ENCODE data around the gene ADAMTS14. TPM values are rescaled to one million over a fixed set of nuclear protein-coding genes. Genes with fewer than 3 reads are reported as not detected.
A peak's percentile ranks its signal among the peaks of the same experiment; 100 is the strongest.
"Not testable (repeated sequence)": the region's sequence is repeated elsewhere in the genome, so short reads cannot be mapped to it uniquely, and the experiment has no call there.

ADAMTS14 gene
- total RNA-seq, 3 donors from 2014 or later: 1.8 to 2.1 (median 2.1) TPM

DNA sequence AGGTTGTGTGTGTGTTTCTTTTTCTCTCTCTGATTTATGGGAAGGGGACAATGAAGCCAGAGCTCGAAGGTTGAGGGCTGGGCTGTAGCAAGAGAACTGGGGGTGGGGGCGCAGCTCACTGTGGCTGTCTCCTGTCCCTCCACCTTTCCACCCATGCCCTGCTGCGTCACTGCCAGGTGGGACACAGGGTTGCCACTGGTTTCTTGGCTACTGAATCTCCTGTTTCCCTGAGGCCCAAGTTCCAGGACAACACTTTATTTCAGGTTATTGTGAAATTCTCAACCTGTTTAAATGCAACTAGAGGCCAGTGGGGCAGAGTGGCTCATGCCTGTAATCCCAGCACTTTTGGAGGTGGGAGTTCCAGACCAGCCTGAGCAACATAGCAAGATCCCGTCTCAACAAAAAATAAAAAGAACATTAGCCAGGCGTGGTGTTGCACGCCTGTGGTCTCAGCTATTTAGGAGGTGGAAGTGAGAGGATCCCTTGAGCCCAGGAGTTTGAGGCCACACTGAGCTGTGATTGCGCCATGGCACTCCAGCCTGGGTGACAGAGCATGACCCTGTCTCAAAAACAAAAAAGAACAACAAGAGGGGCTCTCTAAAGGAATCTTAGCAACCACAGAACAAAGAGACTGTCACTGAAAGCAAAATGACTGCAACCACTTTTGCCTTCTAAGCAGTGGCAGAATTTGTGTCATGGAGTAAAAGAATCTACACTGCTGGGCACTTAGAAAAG is 90.3 kb downstream of the ADAMTS14 start:
- no peak for ATAC-seq
- TF ChIP-seq, protein P1, sequence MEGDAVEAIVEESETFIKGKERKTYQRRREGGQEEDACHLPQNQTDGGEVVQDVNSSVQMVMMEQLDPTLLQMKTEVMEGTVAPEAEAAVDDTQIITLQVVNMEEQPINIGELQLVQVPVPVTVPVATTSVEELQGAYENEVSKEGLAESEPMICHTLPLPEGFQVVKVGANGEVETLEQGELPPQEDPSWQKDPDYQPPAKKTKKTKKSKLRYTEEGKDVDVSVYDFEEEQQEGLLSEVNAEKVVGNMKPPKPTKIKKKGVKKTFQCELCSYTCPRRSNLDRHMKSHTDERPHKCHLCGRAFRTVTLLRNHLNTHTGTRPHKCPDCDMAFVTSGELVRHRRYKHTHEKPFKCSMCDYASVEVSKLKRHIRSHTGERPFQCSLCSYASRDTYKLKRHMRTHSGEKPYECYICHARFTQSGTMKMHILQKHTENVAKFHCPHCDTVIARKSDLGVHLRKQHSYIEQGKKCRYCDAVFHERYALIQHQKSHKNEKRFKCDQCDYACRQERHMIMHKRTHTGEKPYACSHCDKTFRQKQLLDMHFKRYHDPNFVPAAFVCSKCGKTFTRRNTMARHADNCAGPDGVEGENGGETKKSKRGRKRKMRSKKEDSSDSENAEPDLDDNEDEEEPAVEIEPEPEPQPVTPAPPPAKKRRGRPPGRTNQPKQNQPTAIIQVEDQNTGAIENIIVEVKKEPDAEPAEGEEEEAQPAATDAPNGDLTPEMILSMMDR (IDR thresholded peaks at IDR 0.05): no peak
- Histone ChIP-seq H3K4me3 (no peak overlapping the region), H3K36me3 (ENCODE audit: low read depth) (no peaks in the 10 kb centered on the region), H3K4me1 (ENCODE audit: low read depth) (peaks cover 4% of the 10 kb centered on the region), H3K9me3 (peaks cover 6% of the 10 kb centered on the region)
- DNase-seq: peak in 1 of 3 donors; percentile 17
- intact Hi-C loops (cut with DNase I, micrococcal nuclease): loop anchor here in 1 of 2 donors (5.0 kb wide), 1 partner anchor 215 kb away; no protein-coding TSS in a partner anchor

DNA sequence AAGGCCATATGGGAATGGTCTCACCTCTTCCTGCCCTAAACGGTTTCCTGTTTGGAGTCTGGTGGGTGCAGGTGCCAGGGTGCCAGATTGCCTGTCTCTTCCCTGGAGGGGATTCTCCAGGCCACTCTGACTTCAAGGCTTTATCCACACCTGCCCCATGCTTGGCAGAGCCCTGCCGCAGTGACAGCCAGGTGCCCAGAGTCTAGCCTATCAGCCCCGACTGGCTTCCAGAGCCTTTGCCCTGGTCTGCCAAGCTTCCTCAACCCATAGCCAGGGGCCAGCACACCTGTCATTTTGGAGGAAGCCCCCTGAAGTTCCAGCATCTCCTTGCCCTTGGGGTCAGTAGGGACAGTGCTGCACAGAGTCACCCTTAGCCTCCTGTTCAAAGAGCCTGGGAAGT is 91.3 kb downstream of the ADAMTS14 start:
- peaks cover 4% of the 10 kb centered on the region for H3K4me1 ChIP-seq (ENCODE audit: low read depth)
- DNase-seq: peak in 2 of 3 donors; percentile 15 to 18
- H3K36me3 ChIP-seq (ENCODE audit: low read depth): no peaks in the 10 kb centered on the region
- no peak overlapping the region for H3K4me3 ChIP-seq
- TF ChIP-seq, protein P1 (IDR thresholded peaks at IDR 0.05): no peak
- peaks cover 6% of the 10 kb centered on the region for H3K9me3 ChIP-seq
- no peak for ATAC-seq
- intact Hi-C loops (cut with DNase I, micrococcal nuclease): loop anchor here in 1 of 2 donors (5.0 kb wide), 1 partner anchor 216 kb away; no protein-coding TSS in a partner anchor

DNA sequence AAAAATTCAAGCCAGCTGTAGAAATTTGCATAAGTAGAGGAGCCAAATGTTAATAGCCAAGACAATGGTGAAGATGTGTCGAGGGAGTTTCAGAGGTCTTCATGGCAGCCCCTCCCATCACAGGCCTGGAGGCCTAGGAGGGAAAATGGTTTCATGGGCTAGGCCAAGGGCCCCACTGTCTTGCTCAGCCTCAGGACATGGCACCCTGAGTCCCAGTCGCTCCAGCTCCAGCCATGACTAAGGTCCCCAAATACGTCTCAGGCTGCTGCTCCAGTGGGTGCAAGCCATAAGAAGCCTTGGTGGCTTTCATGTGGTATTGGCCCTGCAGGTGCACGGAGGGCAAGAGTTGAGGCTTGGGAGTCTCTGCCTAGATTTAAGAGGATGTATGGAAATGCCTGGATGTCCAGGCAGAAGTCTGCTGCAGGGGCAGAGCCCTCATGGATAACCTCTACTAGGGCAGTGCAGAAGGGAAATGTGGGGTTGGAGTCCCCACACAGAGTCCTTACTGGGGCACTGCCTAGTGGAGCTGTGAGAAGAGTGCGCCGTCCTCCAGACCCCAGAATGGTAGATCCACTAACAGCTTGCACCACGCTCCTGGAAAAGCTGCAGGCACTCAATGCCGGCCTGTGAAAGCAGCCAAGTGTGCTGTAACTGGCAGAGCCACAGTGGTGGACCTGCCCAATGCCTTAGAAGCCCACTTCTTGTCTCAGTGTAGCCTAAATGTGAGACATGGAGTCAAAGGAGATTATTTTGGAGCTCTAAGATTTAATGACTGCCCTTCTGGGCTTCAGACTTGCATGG is 93.7 kb downstream of the ADAMTS14 start:
- Histone ChIP-seq H3K4me3 (no peak overlapping the region), H3K9me3 (peaks cover 6% of the 10 kb centered on the region), H3K4me1 (ENCODE audit: low read depth) (no peaks in the 10 kb centered on the region), H3K36me3 (ENCODE audit: low read depth) (no peaks in the 10 kb centered on the region)
- intact Hi-C loops (cut with DNase I, micrococcal nuclease): no loop called here
- TF ChIP-seq, protein P1 (IDR thresholded peaks at IDR 0.05): no peak
- DNase-seq: peak in 1 of 3 donors; percentile 12
- ATAC-seq: no peak

DNA sequence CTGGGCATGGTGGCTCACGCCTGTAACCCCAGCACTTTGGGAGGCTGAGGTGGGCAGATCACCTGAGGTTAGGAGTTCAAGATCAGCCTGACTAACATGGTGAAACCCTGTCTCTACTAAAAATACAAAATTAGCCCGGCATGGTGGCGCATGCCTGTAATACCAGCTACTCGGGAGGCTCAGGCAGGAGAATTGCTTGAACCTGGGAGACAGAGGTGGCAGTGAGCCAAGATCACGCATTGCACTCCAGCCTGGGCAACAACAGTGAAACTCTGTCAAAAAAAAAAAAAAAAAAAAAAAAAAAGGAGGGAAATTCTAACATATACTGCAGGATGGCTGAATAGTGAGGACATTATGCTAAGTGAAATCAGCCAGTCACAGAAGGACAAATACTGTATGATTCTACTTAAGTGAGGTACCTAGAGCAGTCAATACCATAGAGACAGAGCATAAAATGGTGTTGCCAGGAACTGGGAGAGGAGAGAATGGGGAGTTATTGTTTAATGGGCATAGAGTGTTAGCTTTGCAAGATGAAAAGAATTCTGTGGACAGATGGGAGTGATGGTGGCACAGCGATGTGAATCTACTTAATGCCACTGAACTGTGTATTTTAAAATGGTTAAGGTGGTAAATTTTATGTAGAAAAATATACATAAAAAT is 95.8 kb downstream of the ADAMTS14 start:
- H3K4me1 ChIP-seq (ENCODE audit: low read depth); DNase-seq; H3K4me3 ChIP-seq; ATAC-seq; H3K9me3 ChIP-seq; intact Hi-C loops (cut with DNase I, micrococcal nuclease); H3K36me3 ChIP-seq (ENCODE audit: low read depth): not testable (repeated sequence)

DNA sequence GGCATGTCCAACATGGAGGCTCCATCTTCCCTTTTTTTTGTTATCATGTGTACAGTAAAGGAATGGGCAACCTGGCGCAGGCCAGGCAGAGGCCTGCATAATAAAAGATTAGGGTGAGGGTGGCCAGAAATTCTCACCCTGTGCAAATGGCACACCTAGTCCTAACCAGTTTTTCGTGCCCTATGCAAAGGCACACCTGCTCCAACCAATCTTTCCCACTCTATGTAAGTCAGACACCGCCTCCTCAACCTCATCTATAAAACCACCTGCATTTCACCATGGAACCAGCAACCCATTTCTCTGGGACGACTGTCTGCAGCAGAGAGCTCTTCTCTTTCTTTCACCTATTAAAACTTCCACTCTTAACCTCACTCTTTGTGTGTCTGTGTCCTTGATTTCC is 96.8 kb downstream of the ADAMTS14 start:
- DNase-seq (peak in 1 of 3 donors; percentile 5), ATAC-seq (no peak)
- peaks cover 6% of the 10 kb centered on the region for H3K9me3 ChIP-seq
- TF ChIP-seq, protein P1 (IDR thresholded peaks at IDR 0.05): no peak
- no peaks in the 10 kb centered on the region for H3K36me3 ChIP-seq (ENCODE audit: low read depth)
- intact Hi-C loops (cut with DNase I, micrococcal nuclease): no loop called here
- H3K4me3 ChIP-seq: no peak overlapping the region
- no peaks in the 10 kb centered on the region for H3K4me1 ChIP-seq (ENCODE audit: low read depth)

Measured in mucosa of descending colon (tissue), 3 donors.